IMR-90 (cell line): Measurements from ENCODE around the gene GRIK3. TPM values are rescaled to one million over a fixed set of nuclear protein-coding genes. Genes with fewer than 3 reads are reported as not detected.

Experiments used
- ATAC-seq: fragments of 200-7000 bp; cut with Tn5 transposase; 2 replicates; pipeline ENCODE4 v1.9.1; 2020; ENCODE audit warnings: low read depth, mild to moderate bottlenecking, moderate library complexity
- BruUV-seq: library from RNA; stranded (reverse); fragments of 400-500 nt; replicated peaks from 2 replicates; lab custom pipeline; 2021; lab: Mats Ljungman, UMichigan
- CTCF ChIA-PET: fragments of 300-600 bp; formaldehyde crosslinking; extraction: SDS; loops from one replicate; lab custom pipeline; 2021; ENCODE audit warnings: antibody characterized with exemption; lab: Yijun Ruan, JAX
- POLR2A ChIA-PET: fragments of 300-600 bp; sonication (Branson Sonifier 250); formaldehyde crosslinking; loops from one replicate; lab custom pipeline; 2022; ENCODE audit warnings: antibody characterized with exemption; ENCODE audit not compliant: unreplicated experiment; lab: Charles Lee
- DNase-seq: peaks from one replicate; pipeline ENCODE4 v3.0.0; 2013
- H2AFZ ChIP-seq: replicated peaks from 2 replicates; pipeline ENCODE3; 2013; ENCODE audit warnings: low read length, mild to moderate bottlenecking; ENCODE audit not compliant: poor library complexity
- H2AK5ac ChIP-seq: 2 replicates; pipeline ENCODE4 v1.6.1; 2013; ENCODE audit warnings: low read depth, low read length, inconsistent platforms
- H2AK9ac ChIP-seq: replicated peaks from 2 replicates; pipeline ENCODE3; 2013; ENCODE audit warnings: mild to moderate bottlenecking, low read depth, low read length, moderate library complexity; ENCODE audit not compliant: poor library complexity
- H2BK120ac ChIP-seq: 2 replicates; pipeline ENCODE4 v1.6.1; 2013; ENCODE audit warnings: low read depth, low read length, inconsistent platforms
- H2BK15ac ChIP-seq: 3 replicates; pipeline ENCODE4 v1.6.1; 2013; ENCODE audit warnings: low read depth, low read length, inconsistent platforms
- H2BK20ac ChIP-seq: 2 replicates; pipeline ENCODE4 v1.6.1; 2013; ENCODE audit warnings: low read depth, mild to moderate bottlenecking, inconsistent platforms, low read length, moderate library complexity
- H2BK5ac ChIP-seq: 2 replicates; pipeline ENCODE4 v1.6.1; 2013; ENCODE audit warnings: mild to moderate bottlenecking, low read depth, low read length, inconsistent platforms; ENCODE audit not compliant: poor library complexity, severe bottlenecking
- H3K14ac ChIP-seq: replicated peaks from 2 replicates; pipeline ENCODE4 v1.6.1; 2013; ENCODE audit warnings: low read depth, low read length, inconsistent platforms
- H3K18ac ChIP-seq: 2 replicates; pipeline ENCODE4 v1.6.1; 2013; ENCODE audit warnings: low read depth, low read length, control low read depth
- H3K23ac ChIP-seq: 2 replicates; pipeline ENCODE4 v1.6.1; 2013; ENCODE audit warnings: low read depth, low read length, inconsistent platforms
- H3K27ac ChIP-seq: 2 replicates; pipeline ENCODE4 v1.5.1; 2013; ENCODE audit warnings: mild to moderate bottlenecking, control low read depth, low read length; ENCODE audit not compliant: insufficient read depth
- H3K27me3 ChIP-seq: 2 replicates; pipeline ENCODE4 v1.6.1; 2013; ENCODE audit warnings: low read length; ENCODE audit not compliant: control insufficient read depth, insufficient read depth
- H3K36me3 ChIP-seq: 2 replicates; pipeline ENCODE4 v1.6.1; 2013; ENCODE audit warnings: low read length, mixed read lengths; ENCODE audit not compliant: control insufficient read depth, insufficient read depth
- H3K4ac ChIP-seq: 2 replicates; pipeline ENCODE4 v1.6.1; 2013; ENCODE audit warnings: low read depth, low read length, inconsistent platforms
- H3K4me1 ChIP-seq: 2 replicates; pipeline ENCODE4 v1.6.1; 2013; ENCODE audit warnings: low read length, mixed read lengths; ENCODE audit not compliant: control insufficient read depth, insufficient read depth
- H3K4me2 ChIP-seq: 2 replicates; pipeline ENCODE4 v1.6.1; 2013; ENCODE audit warnings: low read depth, mild to moderate bottlenecking, control low read depth, low read length, moderate library complexity
- H3K4me3 ChIP-seq: 2 replicates; pipeline ENCODE4 v1.5.1; 2013; ENCODE audit warnings: low read depth, mild to moderate bottlenecking, control low read depth, low read length, moderate library complexity; ENCODE audit not compliant: insufficient read depth
- H3K56ac ChIP-seq: 2 replicates; pipeline ENCODE4 v1.6.1; 2013; ENCODE audit warnings: low read length, inconsistent platforms; ENCODE audit not compliant: insufficient read depth; ENCODE audit errors: extremely low read depth
- H3K79me1 ChIP-seq, 2 experiments: 2 replicates each; pipeline ENCODE4 v1.6.1; 2013; ENCODE audit warnings: low read length in 2 of 2, inconsistent platforms in 1 of 2, low read depth in 1 of 2
- H3K9ac ChIP-seq: 2 replicates; pipeline ENCODE4 v1.6.1; 2013; ENCODE audit warnings: low read depth, low read length, control low read depth
- H3K9me1 ChIP-seq: 2 replicates; pipeline ENCODE4 v1.6.1; 2013; ENCODE audit warnings: low read length, inconsistent platforms; ENCODE audit not compliant: insufficient read depth
- H3K9me3 ChIP-seq: 2 replicates; pipeline ENCODE4 v1.6.1; 2013; ENCODE audit warnings: low read length; ENCODE audit not compliant: control insufficient read depth, insufficient read depth
- H4K20me1 ChIP-seq: 2 replicates; pipeline ENCODE4 v1.6.1; 2013; ENCODE audit warnings: low read length, inconsistent platforms; ENCODE audit not compliant: insufficient read depth
- H4K5ac ChIP-seq: 2 replicates; pipeline ENCODE4 v1.6.1; 2013; ENCODE audit warnings: mild to moderate bottlenecking, low read depth, low read length, control low read depth
- H4K8ac ChIP-seq, 2 experiments: 2 replicates each; pipeline ENCODE4 v1.6.1; 2013; ENCODE audit warnings: low read depth in 2 of 2, low read length in 2 of 2, control low read depth in 1 of 2, inconsistent platforms in 1 of 2
- H4K91ac ChIP-seq: 2 replicates; pipeline ENCODE4 v1.6.1; 2013; ENCODE audit warnings: low read depth, low read length, inconsistent platforms; ENCODE audit not compliant: insufficient read depth
- BHLHE40 ChIP-seq: fragments of 150-350 bp; IDR thresholded peaks from 2 replicates; pipeline ENCODE4 v1.6.1; 2016; ENCODE audit warnings: mild to moderate bottlenecking, low read depth, low read length
- CEBPB ChIP-seq: IDR thresholded peaks from 2 replicates; pipeline ENCODE4 v1.6.1; 2012; ENCODE audit warnings: low read depth, low read length, improper control_type of control experiment
- CHD1 ChIP-seq: IDR thresholded peaks from 2 replicates; pipeline ENCODE4 v1.6.1; 2012; ENCODE audit warnings: low read depth, low read length, improper control_type of control experiment
- FOS ChIP-seq: fragments of 150-350 bp; IDR thresholded peaks from 2 replicates; pipeline ENCODE4 v1.6.1; 2016; ENCODE audit warnings: low read depth, low read length
- MXI1 ChIP-seq: IDR thresholded peaks from 2 replicates; pipeline ENCODE4 v1.6.1; 2012; ENCODE audit warnings: low read depth, mild to moderate bottlenecking, low read length, moderate library complexity, borderline replicate concordance
- NFE2L2 ChIP-seq: fragments of 150-350 bp; IDR thresholded peaks from 2 replicates; pipeline ENCODE4 v1.6.1; 2016; ENCODE audit warnings: low read depth, mild to moderate bottlenecking, low read length
- RAD21 ChIP-seq: IDR thresholded peaks from 2 replicates; pipeline ENCODE4 v1.6.1; 2012; ENCODE audit warnings: low read length, improper control_type of control experiment
- RCOR1 ChIP-seq: IDR thresholded peaks from 2 replicates; pipeline ENCODE4 v1.6.1; 2012; ENCODE audit warnings: mild to moderate bottlenecking, low read length, improper control_type of control experiment; ENCODE audit not compliant: insufficient replicate concordance
- WGBS, 2 experiments: methylation state at CpG; one replicate each; pipeline versions ENCODE4 v1.1.5 to v1.1.7; 2013; ENCODE audit warnings: missing lambda C conversion rate in 2 of 2; ENCODE audit not compliant: insufficient read length in 1 of 2; ENCODE audit errors: extremely low coverage in 2 of 2; 5-methylcytosine and 5-hydroxymethylcytosine counted together
- dilution Hi-C: fragments of 300-500 bp; cut with HindIII; formaldehyde crosslinking; loops from one replicate; pipeline ENCODE4 v1.14.3; 2018; ENCODE audit warnings: low sequenced_read_pairs; ENCODE audit not compliant: unreplicated experiment
- in situ Hi-C: fragments of 300-500 bp; cut with MboI; formaldehyde crosslinking; loops from 3 replicates; pipeline ENCODE4 v1.14.3; 2019; ENCODE audit warnings: low sequenced_read_pairs, inconsistent platforms, mixed read lengths
- intact Hi-C: fragments of 100-400 bp; cut with micrococcal nuclease; formaldehyde crosslinking; loops from 2 replicates; pipeline ENCODE4 v1.10.0; 2022
- polyA plus RNA-seq, 3 experiments: library from polyadenylated mRNA; depleted of rRNA; stranded (reverse); fragments of >200 nt; gene quantifications; 2 replicates each; pipeline ENCODE4 v1.2.3, GENCODE V29; 2012; ENCODE audit warnings: low replicate concordance in 1 of 3
- total RNA-seq: library from RNA; depleted of rRNA; stranded (reverse); fragments of >200 nt; gene quantifications from 2 replicates; pipeline ENCODE4 v1.2.3, GENCODE V29; 2012
- TF ChIP-seq, protein P1 (sequence below): conservative IDR thresholded peaks from 2 replicates; pipeline ENCODE4 v1.5.1; 2012; ENCODE audit warnings: mild to moderate bottlenecking, low read depth, low read length, improper control_type of control experiment
- TF ChIP-seq, protein P2 (sequence below): fragments of 150-350 bp; IDR thresholded peaks from 2 replicates; pipeline ENCODE4 v1.6.1; 2016; ENCODE audit warnings: low read depth, mild to moderate bottlenecking, low read length, moderate library complexity, borderline replicate concordance
- TF ChIP-seq, protein P3 (sequence below): fragments of 150-350 bp; IDR thresholded peaks from 2 replicates; pipeline ENCODE4 v1.6.1; 2017; ENCODE audit warnings: mild to moderate bottlenecking, antibody characterized with exemption, low read length, low read depth

Gene GRIK3
- total and polyA plus RNA-seq, 2 of the 4 experiments (the other 2 are of a cell fraction): not detected

DNA sequence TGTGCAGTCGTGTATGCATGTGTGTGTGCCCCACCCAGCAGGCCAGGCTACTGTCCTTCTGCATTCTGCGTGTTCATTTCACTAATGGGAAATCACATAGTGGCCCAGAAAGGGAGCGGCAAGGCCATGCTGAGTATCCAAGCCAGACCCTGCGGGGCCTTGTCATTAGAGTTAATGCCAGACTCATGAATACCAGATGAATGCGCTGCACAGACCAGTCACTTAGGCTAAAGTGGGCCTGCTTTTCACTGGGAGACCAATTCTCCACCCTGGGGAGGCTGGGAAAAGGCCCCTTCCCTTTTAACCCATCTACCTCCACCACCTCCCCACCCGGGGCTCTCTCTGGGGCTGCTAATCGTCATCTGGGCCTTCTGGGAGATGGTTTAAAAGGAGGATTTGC, 17.0 kb upstream of the GRIK3 start:
- 50% methylated on average over 4 of the region's 7 CpGs; no CpG with 5 or more reads in 1 of the 2 experiments for WGBS, 2 experiments
- in situ Hi-C loops: no loop called here
- Histone ChIP-seq H3K4me3 (no peak overlapping the region), H3K4me1 (no peaks in the 10 kb centered on the region), H3K23ac (no peak overlapping the region), H3K27ac (no peak overlapping the region), H3K9me1 (no peaks in the 10 kb centered on the region), H3K27me3 (no peaks in the 10 kb centered on the region), H2AK5ac (no peak overlapping the region), H4K91ac (no peak overlapping the region), H3K36me3 (no peaks in the 10 kb centered on the region), H2BK5ac (no peak overlapping the region), H4K5ac (no peak overlapping the region), H3K4ac (no peak overlapping the region), H2AK9ac (no peak overlapping the region), H4K20me1 (no peaks in the 10 kb centered on the region), H3K18ac (no peak overlapping the region), H2AFZ (no peak overlapping the region), H3K79me1 (no peaks in the 10 kb centered on the region), H3K56ac (no peak overlapping the region), H2BK15ac (no peak overlapping the region), H3K14ac (no peak overlapping the region), H4K8ac (no peak overlapping the region), H3K9me3 (no peaks in the 10 kb centered on the region), H2BK20ac (no peak overlapping the region), H3K9ac (no peak overlapping the region), H2BK120ac (no peak overlapping the region), H3K4me2 (no peak overlapping the region)
- no peak for TF ChIP-seq RAD21
- TF ChIP-seq, protein P1, sequence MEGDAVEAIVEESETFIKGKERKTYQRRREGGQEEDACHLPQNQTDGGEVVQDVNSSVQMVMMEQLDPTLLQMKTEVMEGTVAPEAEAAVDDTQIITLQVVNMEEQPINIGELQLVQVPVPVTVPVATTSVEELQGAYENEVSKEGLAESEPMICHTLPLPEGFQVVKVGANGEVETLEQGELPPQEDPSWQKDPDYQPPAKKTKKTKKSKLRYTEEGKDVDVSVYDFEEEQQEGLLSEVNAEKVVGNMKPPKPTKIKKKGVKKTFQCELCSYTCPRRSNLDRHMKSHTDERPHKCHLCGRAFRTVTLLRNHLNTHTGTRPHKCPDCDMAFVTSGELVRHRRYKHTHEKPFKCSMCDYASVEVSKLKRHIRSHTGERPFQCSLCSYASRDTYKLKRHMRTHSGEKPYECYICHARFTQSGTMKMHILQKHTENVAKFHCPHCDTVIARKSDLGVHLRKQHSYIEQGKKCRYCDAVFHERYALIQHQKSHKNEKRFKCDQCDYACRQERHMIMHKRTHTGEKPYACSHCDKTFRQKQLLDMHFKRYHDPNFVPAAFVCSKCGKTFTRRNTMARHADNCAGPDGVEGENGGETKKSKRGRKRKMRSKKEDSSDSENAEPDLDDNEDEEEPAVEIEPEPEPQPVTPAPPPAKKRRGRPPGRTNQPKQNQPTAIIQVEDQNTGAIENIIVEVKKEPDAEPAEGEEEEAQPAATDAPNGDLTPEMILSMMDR: no peak
- no peak for TF ChIP-seq MXI1
- TF ChIP-seq FOS: no peak
- no peak for TF ChIP-seq BHLHE40
- TF ChIP-seq, protein P2, sequence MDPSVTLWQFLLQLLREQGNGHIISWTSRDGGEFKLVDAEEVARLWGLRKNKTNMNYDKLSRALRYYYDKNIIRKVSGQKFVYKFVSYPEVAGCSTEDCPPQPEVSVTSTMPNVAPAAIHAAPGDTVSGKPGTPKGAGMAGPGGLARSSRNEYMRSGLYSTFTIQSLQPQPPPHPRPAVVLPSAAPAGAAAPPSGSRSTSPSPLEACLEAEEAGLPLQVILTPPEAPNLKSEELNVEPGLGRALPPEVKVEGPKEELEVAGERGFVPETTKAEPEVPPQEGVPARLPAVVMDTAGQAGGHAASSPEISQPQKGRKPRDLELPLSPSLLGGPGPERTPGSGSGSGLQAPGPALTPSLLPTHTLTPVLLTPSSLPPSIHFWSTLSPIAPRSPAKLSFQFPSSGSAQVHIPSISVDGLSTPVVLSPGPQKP: no peak
- no peak for TF ChIP-seq CEBPB
- no peak for TF ChIP-seq CHD1
- TF ChIP-seq, protein P3, sequence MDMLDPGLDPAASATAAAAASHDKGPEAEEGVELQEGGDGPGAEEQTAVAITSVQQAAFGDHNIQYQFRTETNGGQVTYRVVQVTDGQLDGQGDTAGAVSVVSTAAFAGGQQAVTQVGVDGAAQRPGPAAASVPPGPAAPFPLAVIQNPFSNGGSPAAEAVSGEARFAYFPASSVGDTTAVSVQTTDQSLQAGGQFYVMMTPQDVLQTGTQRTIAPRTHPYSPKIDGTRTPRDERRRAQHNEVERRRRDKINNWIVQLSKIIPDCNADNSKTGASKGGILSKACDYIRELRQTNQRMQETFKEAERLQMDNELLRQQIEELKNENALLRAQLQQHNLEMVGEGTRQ: no peak
- no peak for TF ChIP-seq NFE2L2
- no peak for TF ChIP-seq RCOR1
- DNase-seq (no peak), ATAC-seq (no peak)
- dilution Hi-C loops: no loop called here
- CTCF ChIA-PET: no interaction called here
- POLR2A ChIA-PET: no interaction called here
- BruUV-seq: no TSS peak
- intact Hi-C loops: no loop called here
